Fibroblast of mammary gland (primary cell): Measurements from ENCODE around the gene HS3ST2.

Experiments used
- DNase-seq: peaks from one replicate; pipeline ENCODE4 v3.0.0-alpha.2; 2010; ENCODE audit warnings: low read depth
- H3K4me3 ChIP-seq: 2 replicates; pipeline ENCODE4 v1.5.1; 2011; ENCODE audit warnings: low read depth, mild to moderate bottlenecking, low read length, moderate library complexity; ENCODE audit not compliant: control insufficient read depth
- CTCF ChIP-seq: conservative IDR thresholded peaks from 2 replicates; pipeline ENCODE4 v1.5.1; 2011; ENCODE audit warnings: low read depth, low read length, inconsistent platforms; ENCODE audit not compliant: control insufficient read depth, insufficient read depth

HS3ST2 gene

DNA sequence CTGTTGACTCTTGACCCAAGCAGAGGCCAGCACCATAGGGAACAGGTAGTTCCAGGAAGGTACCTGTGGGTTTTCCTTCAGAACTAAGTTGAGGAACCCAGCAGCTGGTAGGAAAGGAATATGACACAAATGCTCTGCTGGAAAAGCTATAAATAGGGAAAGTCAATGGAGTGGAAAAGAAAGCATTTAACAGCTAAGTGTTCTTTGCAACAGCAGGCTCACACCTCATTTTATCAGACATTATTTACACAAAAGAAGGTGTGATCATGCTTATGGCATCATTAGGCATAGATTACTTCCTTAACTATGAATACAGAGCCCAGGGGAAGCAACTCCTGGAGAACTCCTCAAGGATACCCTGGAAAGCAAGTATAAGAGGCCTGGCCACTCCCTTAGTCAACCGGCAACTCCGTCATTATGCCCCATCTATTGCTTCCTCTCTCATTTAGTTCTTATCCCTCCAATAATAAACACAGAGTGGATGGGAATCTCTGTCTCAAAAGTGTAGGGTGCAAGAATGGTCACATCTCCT lies 128.1 kb downstream of the HS3ST2 start:
- no peak overlapping the region for H3K4me3 ChIP-seq

GRCh38 chr16:22942811-22943210 lies 128.8 kb downstream of the HS3ST2 start:
- H3K4me3 ChIP-seq = no peak overlapping the region
- DNase-seq = no peak
- TF ChIP-seq CTCF = no peak

More for the DNA sequence above, 128.1 kb downstream of the HS3ST2 start:
- DNase-seq = no peak
- no peak for TF ChIP-seq CTCF

- DNase-seq = peak; percentile 18
- TF ChIP-seq CTCF = no peak
These were observed 131.4 kb downstream of the HS3ST2 start for GRCh38 chr16:22945361-22945760.

GRCh38 chr16:22946433-22946832 lies 132.5 kb downstream of the HS3ST2 start:
- H3K4me3 ChIP-seq = no peak overlapping the region
- no peak for DNase-seq
- no peak for TF ChIP-seq CTCF

More at GRCh38 chr16:22945361-22945760, 131.4 kb downstream of the HS3ST2 start:
- H3K4me3 ChIP-seq = no peak overlapping the region

- no peak for TF ChIP-seq CTCF
- no peak for DNase-seq
- no peak overlapping the region for H3K4me3 ChIP-seq
These were observed 134.2 kb downstream of the HS3ST2 start for GRCh38 chr16:22948058-22948602.

GRCh38 chr16:22948603-22949368 lies 134.8 kb downstream of the HS3ST2 start:
- TF ChIP-seq CTCF = peak; percentile 82
- DNase-seq = peak; percentile 75
- H3K4me3 ChIP-seq = no peak overlapping the region
